NK-92 treated with Interleukin-12 subunit alpha and Interleukin-12 subunit beta, amount 100 ng/mL, for 24 hours (cell line): Measurements from ENCODE around the gene RNASEH2C.
"Not testable (repeated sequence)": the region's sequence is repeated elsewhere in the genome, so short reads cannot be mapped to it uniquely, and the experiment has no call there.

Experiments
- DNase-seq: peaks from one replicate; lab custom pipeline; 2025; lab: John Stamatoyannopoulos, UW

Gene RNASEH2C

DNA sequence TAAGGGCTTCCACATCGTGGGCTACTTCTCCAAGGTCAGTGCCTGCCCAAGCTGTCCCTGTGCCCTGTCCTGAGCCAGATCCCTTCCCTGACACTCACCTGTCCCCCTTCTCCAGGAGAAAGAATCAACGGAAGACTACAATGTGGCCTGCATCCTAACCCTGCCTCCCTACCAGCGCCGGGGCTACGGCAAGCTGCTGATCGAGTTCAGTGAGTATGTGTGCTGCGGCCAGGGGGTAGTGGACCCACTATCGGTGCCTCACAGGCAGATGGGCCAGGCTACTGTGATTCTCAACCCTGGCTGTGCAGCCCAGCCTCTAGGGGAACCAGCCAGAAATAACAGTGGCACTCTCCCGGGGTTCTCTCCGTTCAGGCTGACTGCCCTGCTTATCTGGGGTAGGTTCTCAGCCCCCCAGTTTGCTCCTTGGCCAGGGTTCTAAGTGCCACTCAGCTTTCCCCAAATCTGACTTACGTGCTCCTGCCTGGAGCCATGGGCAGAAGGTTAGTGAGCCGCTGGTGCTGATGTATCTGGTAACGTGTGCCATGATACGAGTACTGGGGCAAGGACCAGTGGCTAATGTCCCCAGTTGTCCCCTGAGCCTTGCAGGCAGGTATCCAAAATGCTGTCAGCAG lies 3.7 kb downstream of the RNASEH2C start:
- no peak for DNase-seq

DNA sequence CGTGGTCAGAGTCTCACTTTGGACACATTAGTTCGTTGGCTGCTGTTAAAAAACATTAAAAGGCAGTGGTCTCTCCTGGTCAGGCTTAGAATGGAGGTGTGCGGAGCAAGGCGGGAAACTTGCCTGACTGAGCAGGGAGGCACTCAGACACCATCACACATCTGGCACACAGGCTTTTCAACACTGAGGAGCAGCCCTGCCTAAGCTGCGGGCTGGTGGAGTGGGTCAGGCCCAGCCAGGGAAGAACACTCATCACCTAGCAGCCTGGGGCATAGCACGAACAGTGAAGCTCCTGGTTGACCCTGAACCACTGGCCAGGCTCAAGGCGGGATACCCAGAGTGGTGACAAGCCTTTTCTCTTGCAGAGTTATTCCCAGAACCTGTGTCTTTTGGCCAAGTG lies 4.3 kb downstream of the RNASEH2C start:
- no peak for DNase-seq

GRCh38 chr11:65714433-65714832 lies 6.2 kb downstream of the RNASEH2C start:
- no peak for DNase-seq

- no peak for DNase-seq
These were observed 7.2 kb downstream of the RNASEH2C start for GRCh38 chr11:65713212-65713969.

- no peak for DNase-seq
These were observed 7.9 kb downstream of the RNASEH2C start for GRCh38 chr11:65712633-65713076.

DNA sequence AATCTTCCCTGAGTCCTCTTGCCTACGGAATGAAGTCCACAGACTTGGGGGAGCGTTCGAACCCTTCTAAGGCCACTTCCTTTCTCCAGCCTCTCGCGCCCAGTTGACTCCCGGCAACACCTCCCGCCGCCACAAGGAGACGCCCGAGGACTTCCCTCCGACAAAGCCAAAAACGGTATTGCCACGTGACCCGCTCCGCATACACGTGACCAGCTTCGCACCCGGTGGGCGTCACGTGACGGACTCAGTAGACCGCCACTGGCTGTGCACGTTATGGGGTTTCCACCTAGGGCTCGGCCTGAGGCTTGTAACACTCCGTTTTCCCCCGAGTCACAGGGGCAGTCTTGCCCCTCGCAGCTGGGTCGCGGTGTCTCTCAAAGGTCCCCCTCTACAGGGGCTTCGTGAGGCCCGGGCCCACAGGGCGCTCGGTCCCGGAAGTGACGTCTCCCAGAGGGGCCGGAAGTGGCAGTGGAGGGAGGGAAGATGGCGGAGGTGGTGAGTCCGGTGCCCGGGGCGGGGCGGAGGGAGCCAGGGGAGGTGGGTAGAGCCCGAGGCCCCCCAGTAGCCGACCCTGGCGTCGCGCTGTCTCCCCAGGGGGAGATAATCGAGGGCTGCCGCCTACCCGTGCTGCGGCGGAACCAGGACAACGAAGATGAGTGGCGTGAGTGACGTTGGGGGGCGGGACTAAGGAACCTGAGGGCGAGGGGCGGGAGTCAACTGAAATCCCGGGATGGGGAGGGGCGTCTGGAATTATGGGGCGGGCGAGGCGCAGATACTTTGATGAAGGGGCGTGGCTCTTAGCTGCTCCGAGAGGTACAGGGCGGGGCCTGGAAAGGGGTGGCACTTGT lies 8.6 kb downstream of the RNASEH2C start, which contains the start of gene KAT5:
Gene KAT5, plus strand, starts transcription at position 468 of the 848 bp plus-strand sequence. Its CDS starts 16 bp downstream, at position 484.
- peak; percentile 97 for DNase-seq

DNA sequence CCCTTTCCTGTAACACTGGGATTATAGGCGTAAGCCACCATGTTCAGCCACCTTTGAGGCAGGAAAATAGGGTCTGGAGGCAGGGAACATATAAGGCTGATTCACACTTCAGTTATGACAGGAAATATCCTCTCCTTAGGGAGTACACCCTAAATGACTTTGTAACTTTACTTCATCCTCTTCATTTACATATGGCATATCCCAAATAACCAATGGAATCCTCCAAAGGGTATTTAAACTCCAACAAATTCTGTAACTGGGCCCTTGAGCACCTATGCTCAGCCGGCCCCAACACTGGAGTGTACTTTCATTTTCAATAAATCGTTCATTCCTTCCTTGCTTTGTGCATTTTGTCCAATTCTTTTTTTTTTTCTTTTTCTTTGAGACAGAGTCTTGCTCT lies 10.2 kb downstream of the RNASEH2C start:
- no peak for DNase-seq

DNA sequence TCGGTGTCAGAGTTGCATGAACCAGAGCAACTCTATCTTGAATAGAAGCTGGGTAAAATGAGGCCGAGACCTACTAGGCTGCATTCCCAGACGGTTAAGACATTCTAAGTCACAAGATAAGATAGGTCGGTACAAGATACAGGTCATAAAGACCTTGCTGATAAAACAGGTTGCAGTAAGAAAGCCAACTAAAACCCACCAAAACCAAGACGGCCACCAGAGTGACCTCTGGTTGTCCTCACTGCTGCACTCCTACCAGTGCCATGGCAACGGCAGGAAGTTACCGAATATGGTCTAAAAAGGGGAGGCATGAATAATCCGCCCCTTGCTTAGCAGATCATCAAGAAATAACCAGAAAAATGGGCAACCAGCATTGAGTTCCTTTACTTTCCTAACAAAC lies 10.9 kb downstream of the RNASEH2C start:
- no peak for DNase-seq

DNA sequence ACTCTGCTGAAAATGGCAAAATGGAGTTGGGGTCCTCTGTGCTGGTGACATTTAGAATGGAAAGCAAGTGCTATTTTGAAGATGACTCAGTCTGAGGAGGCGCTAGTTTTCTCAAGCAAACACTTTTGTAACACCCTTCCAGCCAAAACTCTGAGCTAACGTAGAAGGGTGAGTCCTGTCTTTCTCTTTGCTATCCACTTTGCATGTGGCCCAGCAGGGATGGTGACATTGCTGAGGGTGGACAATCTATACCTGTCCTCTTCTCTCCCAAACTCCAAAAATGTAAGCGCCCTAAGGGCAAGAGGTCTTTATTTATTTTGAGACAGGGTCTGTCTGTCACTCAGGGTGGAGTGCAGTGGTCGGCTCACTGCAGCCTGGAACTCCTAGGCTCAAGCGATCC lies 12.1 kb downstream of the RNASEH2C start:
- DNase-seq = no peak

- not testable (repeated sequence) for DNase-seq
These were observed 13.6 kb downstream of the RNASEH2C start for GRCh38 chr11:65707002-65707401.

- DNase-seq = peak; percentile 39
These were observed 14.3 kb downstream of the RNASEH2C start for GRCh38 chr11:65706303-65706763.

DNA sequence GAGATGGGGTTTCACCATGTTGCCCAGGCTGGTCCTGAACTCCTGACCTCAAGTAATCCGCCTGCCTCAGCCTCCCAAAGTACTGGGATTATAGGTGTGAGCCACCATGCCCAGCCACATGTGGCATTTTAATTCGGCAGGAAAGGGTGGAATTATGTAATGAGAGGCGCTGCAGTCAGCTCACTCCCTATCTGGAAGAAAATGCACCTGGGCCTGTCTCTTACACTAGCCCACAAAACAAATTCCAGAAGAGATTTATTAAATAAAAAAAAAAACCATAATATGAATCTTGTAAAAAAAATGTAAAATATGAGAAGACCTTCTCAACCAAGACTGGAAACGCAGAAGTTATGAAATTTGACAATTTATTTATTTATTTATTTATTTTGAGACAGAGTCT lies 16.8 kb downstream of the RNASEH2C start:
- DNase-seq = no peak

- no peak for DNase-seq
These were observed 18.9 kb downstream of the RNASEH2C start for GRCh38 chr11:65701686-65702085.

GRCh38 chr11:65700399-65700798 lies 20.2 kb downstream of the RNASEH2C start:
- no peak for DNase-seq

DNA sequence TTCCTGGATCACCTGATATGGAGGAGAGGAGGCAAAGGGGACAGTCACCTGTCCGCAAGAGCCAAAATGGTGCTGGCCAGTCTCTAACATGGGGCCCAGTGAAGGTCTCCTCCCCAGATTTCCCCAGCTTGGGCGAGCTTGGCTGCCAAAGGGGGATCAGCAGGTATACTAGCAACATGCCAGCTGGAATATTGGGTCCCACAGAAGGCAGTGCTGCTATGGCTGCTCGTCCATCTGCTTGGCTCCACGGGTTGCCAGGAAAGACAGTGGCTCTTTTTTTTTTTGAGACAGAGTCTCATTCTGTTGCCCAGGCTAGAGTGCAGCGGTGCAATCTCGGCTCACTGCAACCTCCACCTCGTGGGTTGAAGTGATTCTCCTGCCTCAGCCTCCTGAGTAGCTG lies 21.3 kb downstream of the RNASEH2C start:
- DNase-seq = no peak

- DNase-seq = no peak
These were observed 22.4 kb downstream of the RNASEH2C start for GRCh38 chr11:65698205-65698604.

- no peak for DNase-seq
These were observed 23.6 kb downstream of the RNASEH2C start for GRCh38 chr11:65696802-65697552.

GRCh38 chr11:65695459-65696241 lies 24.9 kb downstream of the RNASEH2C start:
- no peak for DNase-seq

DNA sequence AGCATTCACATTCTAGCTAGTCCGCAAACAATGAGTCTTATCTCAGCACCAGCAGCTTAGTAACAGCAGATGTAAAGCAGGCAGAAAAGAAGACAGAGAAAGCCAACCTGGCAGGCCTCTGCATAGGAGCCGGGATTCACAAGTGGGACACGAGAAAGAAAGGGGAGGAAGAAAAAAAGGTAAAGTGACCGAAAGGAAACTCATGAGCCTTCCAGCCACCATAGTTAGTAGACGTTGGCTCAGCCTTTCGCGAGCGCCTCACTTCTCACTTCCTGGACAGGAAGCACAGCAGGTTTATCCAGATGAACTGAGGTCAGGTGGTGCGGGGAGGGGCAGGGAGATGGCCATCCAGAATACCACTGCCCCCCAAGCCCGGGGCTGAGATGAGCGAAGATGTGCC lies 28.2 kb downstream of the RNASEH2C start:
- no peak for DNase-seq

DNA sequence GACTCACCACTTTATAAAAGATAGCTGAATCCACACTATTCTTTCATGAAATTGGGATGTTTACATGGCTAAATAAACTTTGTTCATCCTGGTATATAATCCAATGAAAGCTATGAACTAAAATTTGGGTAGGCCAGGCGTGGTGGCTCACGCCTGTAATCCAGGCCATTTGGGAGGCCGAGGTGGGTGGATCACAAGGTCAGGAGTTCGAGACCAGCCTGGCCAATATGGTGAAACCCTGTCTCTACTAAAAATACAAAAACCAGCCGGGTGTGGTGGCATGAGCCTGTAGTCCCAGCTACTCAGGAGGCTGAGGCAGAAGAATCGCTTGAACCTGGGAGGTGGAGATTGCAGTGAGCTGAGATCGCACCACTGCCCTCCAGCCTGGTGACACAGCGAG lies 28.8 kb downstream of the RNASEH2C start:
- DNase-seq = not testable (repeated sequence)

- DNase-seq = no peak
These were observed 34.6 kb downstream of the RNASEH2C start for GRCh38 chr11:65685981-65686380.
